Endothelial cell of umbilical vein (primary cell): ENCODE data around the gene BLACAT1. TPM values are rescaled to one million over a fixed set of nuclear protein-coding genes. Genes with fewer than 3 reads are reported as not detected.

Source experiments
- BruUV-seq: library from RNA; stranded (reverse); fragments of 400-500 nt; replicated peaks from 2 replicates; lab custom pipeline; 2021; lab: Mats Ljungman, UMichigan
- CTCF ChIA-PET: fragments of 300-600, 350-600 bp; sonication (Branson Sonifier 250); formaldehyde crosslinking; loops from one replicate; lab custom pipeline; 2021; ENCODE audit warnings: antibody characterized with exemption, inconsistent platforms; lab: Charles Lee
- POLR2A ChIA-PET: fragments of 300-600, 350-600 bp; sonication (Branson Sonifier 250); formaldehyde crosslinking; loops from one replicate; lab custom pipeline; 2021; ENCODE audit warnings: antibody characterized with exemption, inconsistent platforms; lab: Charles Lee
- DNase-seq: peaks from one replicate; pipeline ENCODE4 v3.0.0-alpha.2; 2011; ENCODE audit warnings: low read depth, low spot score
- FAIRE-seq: peaks from 2 replicates; lab custom pipeline; 2011; peaks lifted over from hg19 to GRCh38; lab: Jason Lieb, UNC
- H2AFZ ChIP-seq: 2 replicates; pipeline ENCODE4 v1.6.0; 2012; ENCODE audit warnings: low read depth, low read length, control low read depth, inconsistent platforms
- H3K27ac ChIP-seq: 2 replicates; pipeline ENCODE4 v1.5.1; 2011; ENCODE audit warnings: low read depth, mild to moderate bottlenecking, control low read depth, low read length, moderate library complexity; ENCODE audit not compliant: insufficient read depth
- H3K27me3 ChIP-seq, 2 experiments: 2 replicates each; pipeline versions ENCODE4 v1.6.0 to v1.6.1; 2011; ENCODE audit warnings: low read length in 2 of 2, mixed read lengths in 1 of 2; ENCODE audit not compliant: control insufficient read depth in 2 of 2, insufficient read depth in 2 of 2
- H3K36me3 ChIP-seq, 2 experiments: 2 replicates in 1 of 2; 3 replicates in 1 of 2; pipeline ENCODE4 v1.5.1; 2011; ENCODE audit warnings: low read length in 2 of 2, mild to moderate bottlenecking in 1 of 2, moderate library complexity in 1 of 2; ENCODE audit not compliant: control insufficient read depth in 2 of 2, insufficient read depth in 2 of 2; ENCODE audit errors: extremely low read depth in 1 of 2
- H3K4me1 ChIP-seq: 3 replicates; pipeline ENCODE4 v1.5.1; 2011; ENCODE audit warnings: mild to moderate bottlenecking, low read length; ENCODE audit not compliant: control insufficient read depth, insufficient read depth; ENCODE audit errors: extremely low read depth
- H3K4me2 ChIP-seq: 2 replicates; pipeline ENCODE4 v1.6.1; 2011; ENCODE audit warnings: low read length, control low read depth, mixed read lengths; ENCODE audit not compliant: insufficient read depth
- H3K4me3 ChIP-seq, 3 experiments: fragments of 200-600 bp in 1 of 3; sonication (generic), shearing (Covaris generic) in 1 of 3; replicated peaks in 1 of 3; 2 replicates each; pipeline ENCODE4 v1.5.1; 2011 to 2016; ENCODE audit warnings: control low read depth in 3 of 3, low read length in 3 of 3, mild to moderate bottlenecking in 2 of 3, inconsistent platforms in 1 of 3, low read depth in 1 of 3, moderate library complexity in 1 of 3; ENCODE audit not compliant: insufficient read depth in 1 of 3
- H3K79me2 ChIP-seq: 2 replicates; pipeline ENCODE4 v1.6.0; 2012; ENCODE audit warnings: low read length, inconsistent platforms; ENCODE audit not compliant: control insufficient read depth, insufficient read depth
- H3K9ac ChIP-seq: replicated peaks from 2 replicates; pipeline ENCODE3; 2011; ENCODE audit warnings: low read length, control low read depth; ENCODE audit not compliant: insufficient read depth; ENCODE audit errors: extremely low read depth
- H3K9me1 ChIP-seq: replicated peaks from 3 replicates; pipeline ENCODE4 v1.6.0; 2011; ENCODE audit warnings: mild to moderate bottlenecking, low read length; ENCODE audit not compliant: control insufficient read depth, insufficient read depth; ENCODE audit errors: extremely low read depth
- H3K9me3 ChIP-seq: replicated peaks from 2 replicates; pipeline ENCODE4 v1.5.1; 2012; ENCODE audit warnings: low read length, inconsistent platforms; ENCODE audit not compliant: control insufficient read depth, insufficient read depth
- H4K20me1 ChIP-seq: replicated peaks from 2 replicates; pipeline ENCODE3; 2011; ENCODE audit warnings: mild to moderate bottlenecking, low read length; ENCODE audit not compliant: control insufficient read depth, insufficient read depth; ENCODE audit errors: extremely low read depth
- EZH2 ChIP-seq: IDR thresholded peaks from 2 replicates; pipeline ENCODE4 v1.6.1; 2012; ENCODE audit warnings: borderline replicate concordance, low read depth, mild to moderate bottlenecking, moderate library complexity, low read length, inconsistent platforms; ENCODE audit not compliant: severe bottlenecking
- FOS ChIP-seq: IDR thresholded peaks from 2 replicates; pipeline ENCODE4 v1.6.1; 2011; ENCODE audit warnings: mild to moderate bottlenecking, low read length, moderate library complexity, borderline replicate concordance; ENCODE audit not compliant: insufficient read depth
- GATA2 ChIP-seq: IDR thresholded peaks from 2 replicates; pipeline ENCODE4 v1.7.0; 2011; ENCODE audit warnings: low read depth, mild to moderate bottlenecking, moderate library complexity, mixed read lengths, low read length; ENCODE audit not compliant: insufficient read length, insufficient read depth
- JUN ChIP-seq: IDR thresholded peaks from 2 replicates; pipeline ENCODE4 v1.6.1; 2011; ENCODE audit warnings: borderline replicate concordance, low read depth; ENCODE audit not compliant: insufficient read length, insufficient read depth
- MAX ChIP-seq: IDR thresholded peaks from 2 replicates; pipeline ENCODE4 v1.6.1; 2011; ENCODE audit not compliant: insufficient read depth, insufficient read length
- MYC ChIP-seq: IDR thresholded peaks from one replicate; pipeline ENCODE4 v1.6.1; 2011; ENCODE audit warnings: mild to moderate bottlenecking, low read depth, low read length
- POLR2A ChIP-seq: IDR thresholded peaks from 2 replicates; pipeline ENCODE4 v1.6.1; 2012; ENCODE audit warnings: low read depth, mild to moderate bottlenecking, control low read depth, low read length
- POLR2AphosphoS5 ChIP-seq: IDR thresholded peaks from 2 replicates; pipeline ENCODE4 v1.6.1; 2012; ENCODE audit warnings: low read depth, mild to moderate bottlenecking, control low read depth, low read length, moderate library complexity; ENCODE audit not compliant: insufficient read depth
- dilution Hi-C: fragments of 300-500 bp; cut with MboI; formaldehyde crosslinking; loops from one replicate; pipeline ENCODE4 v1.15.0; 2019; ENCODE audit warnings: low sequenced_read_pairs; ENCODE audit not compliant: extremely low pct_ligation_motif_present
- intact Hi-C: fragments of 100-400 bp; cut with micrococcal nuclease; formaldehyde crosslinking; loops from one replicate; pipeline ENCODE4 v1.10.0; 2022
- polyA plus RNA-seq, 4 experiments: library from polyadenylated mRNA; depleted of rRNA in 3 of 4; stranded (reverse) in 3 of 4; unstranded in 1 of 4; fragments of >200 nt; gene quantifications; 2 replicates each; pipeline versions ENCODE4 v1.2.1 to v1.2.3, GENCODE V29; 2011 to 2012; ENCODE audit warnings: missing spikeins in 1 of 4
- total RNA-seq: library from RNA; stranded (reverse); gene quantifications from 2 replicates; pipeline ENCODE4 v1.2.3, GENCODE V29; 2021
- TF ChIP-seq, protein P1 (sequence below), 2 donors: IDR thresholded peaks; 1 replicate in 1 of 2; 2 replicates in 1 of 2; pipeline ENCODE4 v1.5.1; 2011; ENCODE audit warnings: low read length in 2 of 2, mild to moderate bottlenecking in 2 of 2, moderate library complexity in 2 of 2, control low read depth in 1 of 2, inconsistent platforms in 1 of 2, low read depth in 1 of 2; ENCODE audit not compliant: insufficient read depth in 1 of 2; ENCODE audit errors: extremely low read depth in 1 of 2

Gene BLACAT1
- total and polyA plus RNA-seq, 2 donors (not counting 3 experiments of a cell fraction or from before 2014, with no cell fraction given), result not detected

- DNase-seq, result no peak
- FAIRE-seq, result no peak
- H2AFZ ChIP-seq, result no peak overlapping the region
- H3K4me2 ChIP-seq, result no peak overlapping the region
- no peaks in the 10 kb centered on the region for H3K4me1 ChIP-seq
- peaks cover 56 to 58% of the 10 kb centered on the region in 2 experiments for H3K27me3 ChIP-seq
- TF ChIP-seq EZH2 (no peak), POLR2AphosphoS5 (no peak), FOS (no peak), JUN (no peak), GATA2 (no peak), MAX (no peak), POLR2A (no peak), MYC (no peak)
- TF ChIP-seq, protein P1, sequence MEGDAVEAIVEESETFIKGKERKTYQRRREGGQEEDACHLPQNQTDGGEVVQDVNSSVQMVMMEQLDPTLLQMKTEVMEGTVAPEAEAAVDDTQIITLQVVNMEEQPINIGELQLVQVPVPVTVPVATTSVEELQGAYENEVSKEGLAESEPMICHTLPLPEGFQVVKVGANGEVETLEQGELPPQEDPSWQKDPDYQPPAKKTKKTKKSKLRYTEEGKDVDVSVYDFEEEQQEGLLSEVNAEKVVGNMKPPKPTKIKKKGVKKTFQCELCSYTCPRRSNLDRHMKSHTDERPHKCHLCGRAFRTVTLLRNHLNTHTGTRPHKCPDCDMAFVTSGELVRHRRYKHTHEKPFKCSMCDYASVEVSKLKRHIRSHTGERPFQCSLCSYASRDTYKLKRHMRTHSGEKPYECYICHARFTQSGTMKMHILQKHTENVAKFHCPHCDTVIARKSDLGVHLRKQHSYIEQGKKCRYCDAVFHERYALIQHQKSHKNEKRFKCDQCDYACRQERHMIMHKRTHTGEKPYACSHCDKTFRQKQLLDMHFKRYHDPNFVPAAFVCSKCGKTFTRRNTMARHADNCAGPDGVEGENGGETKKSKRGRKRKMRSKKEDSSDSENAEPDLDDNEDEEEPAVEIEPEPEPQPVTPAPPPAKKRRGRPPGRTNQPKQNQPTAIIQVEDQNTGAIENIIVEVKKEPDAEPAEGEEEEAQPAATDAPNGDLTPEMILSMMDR (IDR thresholded peaks at IDR 0.05; ENCODE audit: extremely low read depth in 1 of 2, insufficient read depth in 1 of 2, low read depth in 1 of 2, low read length in 2 of 2), result no peak
- no peaks in the 10 kb centered on the region for H3K9me1 ChIP-seq
- CTCF ChIA-PET, result interaction anchor here (1.1 to 1.3 kb wide), 3 partner anchors 16 to 101 kb away, joined by 3 to 4 read pairs (median 3); no protein-coding TSS in a partner anchor
- intact Hi-C loops (no loop called here), dilution Hi-C loops (no loop called here)
- H3K79me2 ChIP-seq, result no peaks in the 10 kb centered on the region
- no peak overlapping the region for H3K9ac ChIP-seq
- no peaks in the 10 kb centered on the region for H3K9me3 ChIP-seq
- no peak overlapping the region for H3K4me3 ChIP-seq
- no TSS peak for BruUV-seq
- POLR2A ChIA-PET, result no interaction called here
- no peaks in the 10 kb centered on the region for H4K20me1 ChIP-seq
- H3K36me3 ChIP-seq, result no peaks in the 10 kb centered on the region
- no peak overlapping the region for H3K27ac ChIP-seq
Observed at GRCh38 chr1:205454903-205455335, 926 bp downstream of the BLACAT1 start.
